A549 (cell line): ENCODE results near the gene MAPKAP1. TPM values are rescaled to one million over a fixed set of nuclear protein-coding genes. Genes with fewer than 3 reads are reported as not detected.

Source experiments
- ATAC-seq, 2 experiments: fragments of 200-7000 bp in 1 of 2; fragments of >200 bp in 1 of 2; cut with Nextera tagmentation in 1 of 2; cut with Tn5 transposase in 1 of 2; 3 replicates each; pipeline versions ENCODE4 v1.8.0 to v1.9.1; 2018 to 2020; ENCODE audit warnings: mild to moderate bottlenecking in 1 of 2, moderate library complexity in 1 of 2
- CTCF ChIA-PET: fragments of 300-600 bp; sonication (Branson Sonifier 250); formaldehyde crosslinking; extraction: SDS; loops from one replicate; lab custom pipeline; 2021; ENCODE audit warnings: antibody characterized with exemption, inconsistent platforms; lab: Yijun Ruan, JAX
- POLR2A ChIA-PET: fragments of 350-600 bp; formaldehyde crosslinking; extraction: SDS; loops from one replicate; lab custom pipeline; 2021; ENCODE audit warnings: antibody characterized with exemption, inconsistent platforms; lab: Yijun Ruan, JAX
- DNase-seq, 2 experiments: peaks; one replicate each; pipeline versions ENCODE4 v3.0.0 to v3.0.0-alpha.2; 2011 to 2016; ENCODE audit warnings: low read depth in 1 of 2, low spot score in 1 of 2
- FAIRE-seq: peaks from 2 replicates; lab custom pipeline; 2011; peaks lifted over from hg19 to GRCh38; lab: Jason Lieb, UNC
- H3K27ac ChIP-seq, 2 experiments: fragments of >200 bp; sonication (Bioruptor Twin); formaldehyde crosslinking; 3 replicates each; pipeline ENCODE4 v1.5.1; 2016 to 2017
- H3K4me1 ChIP-seq: fragments of >200 bp; sonication (Bioruptor Twin); formaldehyde crosslinking; 3 replicates; pipeline ENCODE4 v1.6.1; 2016
- H3K4me2 ChIP-seq: fragments of >200 bp; sonication (Bioruptor Twin); formaldehyde crosslinking; 3 replicates; pipeline ENCODE4 v1.6.1; 2016
- H3K4me3 ChIP-seq: fragments of >200 bp; sonication (Bioruptor Twin); formaldehyde crosslinking; 3 replicates; pipeline ENCODE4 v1.5.1; 2016
- H3K9me3 ChIP-seq: fragments of >200 bp; sonication (Bioruptor Twin); formaldehyde crosslinking; 3 replicates; pipeline ENCODE4 v1.6.1; 2016
- EHF ChIP-seq: fragments of 250-450 bp; sonication (Bioruptor Pico); IDR thresholded peaks from 2 replicates; pipeline ENCODE4 v1.5.0; 2020; ENCODE audit warnings: mild to moderate bottlenecking
- ESRRA ChIP-seq: fragments of 150-350 bp; IDR thresholded peaks from 2 replicates; pipeline ENCODE4 v1.6.1; 2014; ENCODE audit warnings: mild to moderate bottlenecking, low read length, borderline replicate concordance
- FOSL2 ChIP-seq, 2 experiments: fragments of 450-650 bp in 1 of 2; fragments of >200 bp in 1 of 2; sonication (Bioruptor Twin) in 1 of 2; formaldehyde crosslinking; IDR thresholded peaks; 2 replicates each; pipeline versions ENCODE4 v1.5.0 to v1.6.1; 2016 to 2020; ENCODE audit warnings: mild to moderate bottlenecking in 1 of 2, moderate library complexity in 1 of 2
- HOXB5 ChIP-seq: fragments of 250-450 bp; sonication (Bioruptor Pico); IDR thresholded peaks from 2 replicates; pipeline ENCODE4 v1.5.0; 2020; ENCODE audit warnings: mild to moderate bottlenecking, moderate library complexity
- JUN ChIP-seq, 2 experiments: fragments of >200 bp; sonication (Bioruptor Twin); formaldehyde crosslinking; IDR thresholded peaks; 2 replicates in 1 of 2; 3 replicates in 1 of 2; pipeline ENCODE4 v1.6.1; 2016 to 2017
- PHF8 ChIP-seq: fragments of 200-600 bp; sonication (generic); IDR thresholded peaks from 2 replicates; pipeline ENCODE4 v1.6.1; 2016; ENCODE audit warnings: low read depth, mild to moderate bottlenecking, antibody characterized with exemption, moderate library complexity, borderline replicate concordance
- POLR2A ChIP-seq: IDR thresholded peaks from 2 replicates; pipeline ENCODE4 v1.6.1; 2012; ENCODE audit warnings: mild to moderate bottlenecking, low read length
- POLR2AphosphoS2 ChIP-seq: conservative IDR thresholded peaks from 2 replicates; pipeline ENCODE4 v1.6.1; 2012; ENCODE audit warnings: low read length, improper control_type of control experiment, inconsistent platforms
- RAD21 ChIP-seq, 2 experiments: fragments of >200 bp in 1 of 2; sonication (Bioruptor Twin) in 1 of 2; formaldehyde crosslinking in 1 of 2; IDR thresholded peaks in 1 of 2; conservative IDR thresholded peaks in 1 of 2; 2 replicates in 1 of 2; 3 replicates in 1 of 2; pipeline ENCODE4 v1.6.1; 2012 to 2018; ENCODE audit warnings: inconsistent platforms in 1 of 2
- RFX5 ChIP-seq: fragments of 450-650 bp; IDR thresholded peaks from 2 replicates; pipeline ENCODE4 v1.7.1; 2014; ENCODE audit warnings: antibody characterized with exemption, mild to moderate bottlenecking, moderate library complexity
- SREBF2 ChIP-seq: fragments of 450-650 bp; IDR thresholded peaks from 2 replicates; pipeline ENCODE4 v1.6.1; 2014; ENCODE audit warnings: mild to moderate bottlenecking, moderate library complexity
- ZSCAN20 ChIP-seq: fragments of 250-450 bp; sonication (Bioruptor Pico); IDR thresholded peaks from 2 replicates; pipeline ENCODE4 v1.8.0; 2022; ENCODE audit warnings: mild to moderate bottlenecking, moderate library complexity
- WGBS: methylation state at CpG from one replicate; pipeline ENCODE4 v1.1.6; 2017; ENCODE audit errors: missing lambda C conversion rate; 5-methylcytosine and 5-hydroxymethylcytosine counted together
- polyA plus RNA-seq, 4 experiments: library from polyadenylated mRNA; depleted of rRNA in 3 of 4; stranded (reverse); fragments of >200 nt; fragmentation: RNase III in 1 of 4; extraction: RNeasy Plus Mini Kit Qiagen cat#74134 plus additional on column Dnase treatment in 1 of 4; gene quantifications; 2 replicates in 3 of 4; 3 replicates in 1 of 4; pipeline ENCODE4 v1.2.3, GENCODE V29; 2011 to 2017
- TF ChIP-seq, protein P1 (sequence below): IDR thresholded peaks from 2 replicates; pipeline ENCODE4 v1.6.1; 2012
- TF ChIP-seq, protein P2 (sequence below): fragments of 250-450 bp; sonication (Bioruptor Pico); IDR thresholded peaks from 2 replicates; pipeline ENCODE4 v1.5.0; 2021; ENCODE audit warnings: mild to moderate bottlenecking, moderate library complexity, borderline replicate concordance
- TF ChIP-seq, protein P3 (sequence below): fragments of 150-350 bp; IDR thresholded peaks from 2 replicates; pipeline ENCODE4 v1.6.1; 2014; ENCODE audit warnings: low read depth, mild to moderate bottlenecking, low read length
- TF ChIP-seq, protein P4 (sequence below): IDR thresholded peaks from 2 replicates; pipeline ENCODE4 v1.6.1; 2012; ENCODE audit warnings: low read depth, borderline replicate concordance

Gene MAPKAP1
- polyA plus RNA-seq, 2 of the 4 experiments (the other 2 are of a cell fraction), result 49.9 to 119 TPM

- TF ChIP-seq POLR2AphosphoS2 (no peak), PHF8 (no peak), JUN (IDR thresholded peaks at IDR 0.05) (no peak)
Observed at GRCh38 chr9:125674981-125675973, 31.7 kb downstream of the MAPKAP1 start (continued).

DNA sequence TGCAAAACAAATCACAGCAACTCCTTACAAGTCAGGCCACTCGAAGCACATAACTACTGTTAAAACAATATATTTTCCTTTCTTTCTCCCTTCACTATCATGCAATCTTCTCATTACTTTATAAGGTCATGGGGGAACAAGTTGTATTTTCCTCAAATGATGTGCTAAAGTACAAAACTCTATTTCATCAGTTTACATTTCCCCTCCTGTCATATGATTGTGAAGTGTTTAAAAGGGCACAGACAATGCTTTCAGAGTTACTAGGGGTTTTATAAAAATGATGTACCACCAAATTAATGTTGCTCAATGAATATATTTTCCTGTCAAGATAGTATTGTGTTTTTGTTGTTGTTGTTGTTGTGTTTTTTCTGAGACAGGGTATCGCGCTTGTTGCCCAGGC lies 34.1 kb downstream of the MAPKAP1 start:
- no peak for FAIRE-seq
- no peak for ATAC-seq
- peaks cover 26% of the 10 kb centered on the region for H3K4me1 ChIP-seq
- ChIA-PET POLR2A (interaction anchor here (0.8 kb wide), 1 partner anchor 34 kb away, joined by 3 read pairs; the partner anchor contains the start of gene MAPKAP1), CTCF (interaction anchor here (0.7 to 1.1 kb wide), 2 partner anchors 10 to 34 kb away, joined by 3 to 4 read pairs; no protein-coding TSS in a partner anchor)
- H3K9me3 ChIP-seq, result no peaks in the 10 kb centered on the region
- TF ChIP-seq, protein P1, sequence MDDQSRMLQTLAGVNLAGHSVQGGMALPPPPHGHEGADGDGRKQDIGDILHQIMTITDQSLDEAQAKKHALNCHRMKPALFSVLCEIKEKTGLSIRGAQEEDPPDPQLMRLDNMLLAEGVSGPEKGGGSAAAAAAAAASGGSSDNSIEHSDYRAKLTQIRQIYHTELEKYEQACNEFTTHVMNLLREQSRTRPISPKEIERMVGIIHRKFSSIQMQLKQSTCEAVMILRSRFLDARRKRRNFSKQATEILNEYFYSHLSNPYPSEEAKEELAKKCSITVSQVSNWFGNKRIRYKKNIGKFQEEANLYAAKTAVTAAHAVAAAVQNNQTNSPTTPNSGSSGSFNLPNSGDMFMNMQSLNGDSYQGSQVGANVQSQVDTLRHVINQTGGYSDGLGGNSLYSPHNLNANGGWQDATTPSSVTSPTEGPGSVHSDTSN, result no peak
- no peak for TF ChIP-seq HOXB5
- TF ChIP-seq ESRRA, result no peak
- TF ChIP-seq RAD21 (conservative IDR thresholded peaks at IDR 0.05 in 1 of 2, IDR thresholded peaks at IDR 0.05 in 1 of 2), result no peak
- TF ChIP-seq SREBF2, result no peak
- TF ChIP-seq POLR2A, result no peak
- TF ChIP-seq ZSCAN20 (CRISPR knock-in tag), result no peak
- TF ChIP-seq, protein P2, sequence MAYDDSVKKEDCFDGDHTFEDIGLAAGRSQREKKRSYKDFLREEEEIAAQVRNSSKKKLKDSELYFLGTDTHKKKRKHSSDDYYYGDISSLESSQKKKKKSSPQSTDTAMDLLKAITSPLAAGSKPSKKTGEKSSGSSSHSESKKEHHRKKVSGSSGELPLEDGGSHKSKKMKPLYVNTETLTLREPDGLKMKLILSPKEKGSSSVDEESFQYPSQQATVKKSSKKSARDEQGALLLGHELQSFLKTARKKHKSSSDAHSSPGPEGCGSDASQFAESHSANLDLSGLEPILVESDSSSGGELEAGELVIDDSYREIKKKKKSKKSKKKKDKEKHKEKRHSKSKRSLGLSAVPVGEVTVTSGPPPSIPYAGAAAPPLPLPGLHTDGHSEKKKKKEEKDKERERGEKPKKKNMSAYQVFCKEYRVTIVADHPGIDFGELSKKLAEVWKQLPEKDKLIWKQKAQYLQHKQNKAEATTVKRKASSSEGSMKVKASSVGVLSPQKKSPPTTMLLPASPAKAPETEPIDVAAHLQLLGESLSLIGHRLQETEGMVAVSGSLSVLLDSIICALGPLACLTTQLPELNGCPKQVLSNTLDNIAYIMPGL (CRISPR knock-in tag), result no peak
- TF ChIP-seq RFX5, result no peak
- TF ChIP-seq, protein P3, sequence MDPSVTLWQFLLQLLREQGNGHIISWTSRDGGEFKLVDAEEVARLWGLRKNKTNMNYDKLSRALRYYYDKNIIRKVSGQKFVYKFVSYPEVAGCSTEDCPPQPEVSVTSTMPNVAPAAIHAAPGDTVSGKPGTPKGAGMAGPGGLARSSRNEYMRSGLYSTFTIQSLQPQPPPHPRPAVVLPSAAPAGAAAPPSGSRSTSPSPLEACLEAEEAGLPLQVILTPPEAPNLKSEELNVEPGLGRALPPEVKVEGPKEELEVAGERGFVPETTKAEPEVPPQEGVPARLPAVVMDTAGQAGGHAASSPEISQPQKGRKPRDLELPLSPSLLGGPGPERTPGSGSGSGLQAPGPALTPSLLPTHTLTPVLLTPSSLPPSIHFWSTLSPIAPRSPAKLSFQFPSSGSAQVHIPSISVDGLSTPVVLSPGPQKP, result no peak
- no peak overlapping the region for H3K4me3 ChIP-seq
- no peak overlapping the region for H3K27ac ChIP-seq
- 94% methylated on average over 3 of the region's 3 CpGs for WGBS
- DNase-seq, result no peak
- no peak overlapping the region for H3K4me2 ChIP-seq

GRCh38 chr9:125663127-125663526 lies 43.9 kb downstream of the MAPKAP1 start:
- ChIA-PET POLR2A (no interaction called here), CTCF (no interaction called here)
- ATAC-seq, result peak; percentile 30 to 64; a peak in 4 of 6 replicates
- 23% methylated on average over 3 of the region's 3 CpGs for WGBS
- no peak for FAIRE-seq
- H3K4me1 ChIP-seq, result peaks cover 14% of the 10 kb centered on the region
- H3K4me2 ChIP-seq, result peak overlapping the region; percentile 48
- H3K4me3 ChIP-seq, result no peak overlapping the region
- peak; percentile 31 to 35 for DNase-seq
- H3K27ac ChIP-seq, result peak overlapping the region in 1 of 2 experiments; percentile 58; a peak in 2 of 6 replicates
- H3K9me3 ChIP-seq, result no peaks in the 10 kb centered on the region
- TF ChIP-seq PHF8 (no peak), FOSL2 (IDR thresholded peaks at IDR 0.05) (no peak), FOSL2 (CRISPR knock-in tag; IDR thresholded peaks at IDR 0.05) (peak; percentile 67), EHF (CRISPR knock-in tag) (no peak), ESRRA (no peak), HOXB5 (no peak)
- TF ChIP-seq, protein P4, sequence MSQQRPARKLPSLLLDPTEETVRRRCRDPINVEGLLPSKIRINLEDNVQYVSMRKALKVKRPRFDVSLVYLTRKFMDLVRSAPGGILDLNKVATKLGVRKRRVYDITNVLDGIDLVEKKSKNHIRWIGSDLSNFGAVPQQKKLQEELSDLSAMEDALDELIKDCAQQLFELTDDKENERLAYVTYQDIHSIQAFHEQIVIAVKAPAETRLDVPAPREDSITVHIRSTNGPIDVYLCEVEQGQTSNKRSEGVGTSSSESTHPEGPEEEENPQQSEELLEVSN, result no peak
